GM12873 (cell line): ENCODE data around the gene ARL3.

Experiments used
- CTCF ChIP-seq: IDR thresholded peaks from 2 replicates; pipeline ENCODE4 v1.5.1; 2012; ENCODE audit warnings: low read depth, mild to moderate bottlenecking, moderate library complexity, low read length, control low read depth; ENCODE audit not compliant: insufficient read depth; ENCODE audit errors: missing control alignments

ARL3 gene

GRCh38 chr10:102642736-102643335 lies 71.4 kb downstream of the ARL3 start:
- TF ChIP-seq CTCF, result no peak

GRCh38 chr10:102641880-102642735 lies 72.1 kb downstream of the ARL3 start:
- TF ChIP-seq CTCF, result no peak

- TF ChIP-seq CTCF, result no peak
Measured at GRCh38 chr10:102641402-102641801, 72.8 kb downstream of the ARL3 start.

GRCh38 chr10:102639537-102639936 lies 74.7 kb downstream of the ARL3 start:
- TF ChIP-seq CTCF, result no peak

GRCh38 chr10:102635377-102635776 lies 78.8 kb downstream of the ARL3 start:
- no peak for TF ChIP-seq CTCF

GRCh38 chr10:102634686-102635085 lies 79.5 kb downstream of the ARL3 start:
- no peak for TF ChIP-seq CTCF

- TF ChIP-seq CTCF, result no peak
Measured at GRCh38 chr10:102633848-102634247, 80.3 kb downstream of the ARL3 start.
